ENCODE data around the gene EIF4ENIF1. TPM values are rescaled to one million over a fixed set of nuclear protein-coding genes. Genes with fewer than 3 reads are reported as not detected.
"Not testable (repeated sequence)": the region's sequence is repeated elsewhere in the genome, so short reads cannot be mapped to it uniquely, and the experiment has no call there.

The EIF4ENIF1 gene
- total RNA-seq, 2 donors from 2014 or later, result 24.2 to 26.4 TPM

DNA sequence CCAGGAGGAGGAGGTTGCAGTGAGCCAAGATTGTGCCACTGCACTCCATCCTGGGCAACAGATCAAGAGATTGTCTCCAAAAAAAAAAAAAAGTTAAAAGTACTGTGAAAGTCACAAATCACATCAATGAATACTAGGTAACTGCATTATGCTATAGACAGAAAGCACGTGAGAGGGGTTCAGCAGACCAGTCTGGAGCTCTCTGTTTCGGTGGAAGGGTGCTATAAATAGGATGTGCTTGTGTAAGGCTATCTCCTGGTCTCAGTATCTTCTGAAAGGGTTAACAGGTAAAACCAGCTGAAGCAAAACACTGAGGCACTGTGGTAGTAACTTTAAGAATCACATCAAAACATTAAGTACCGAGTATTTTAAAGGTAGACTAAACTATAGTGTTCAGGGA, 43.4 kb downstream of the EIF4ENIF1 start:
- H3K36me3 Mint-ChIP-seq (ENCODE audit: low read depth), result peaks cover 3% of the 10 kb centered on the region
- no peak overlapping the region for H3K27ac Mint-ChIP-seq
- no peaks in the 10 kb centered on the region for H3K27me3 Mint-ChIP-seq
- DNase-seq, result no peak
- H3K9me3 ChIP-seq (ENCODE audit: control insufficient read depth, low read length, poor library complexity, severe bottlenecking), result no peaks in the 10 kb centered on the region
- ATAC-seq, result no peak
- peaks cover 2% of the 10 kb centered on the region for H3K4me1 Mint-ChIP-seq
- no peak overlapping the region for H3K4me3 Mint-ChIP-seq

DNA sequence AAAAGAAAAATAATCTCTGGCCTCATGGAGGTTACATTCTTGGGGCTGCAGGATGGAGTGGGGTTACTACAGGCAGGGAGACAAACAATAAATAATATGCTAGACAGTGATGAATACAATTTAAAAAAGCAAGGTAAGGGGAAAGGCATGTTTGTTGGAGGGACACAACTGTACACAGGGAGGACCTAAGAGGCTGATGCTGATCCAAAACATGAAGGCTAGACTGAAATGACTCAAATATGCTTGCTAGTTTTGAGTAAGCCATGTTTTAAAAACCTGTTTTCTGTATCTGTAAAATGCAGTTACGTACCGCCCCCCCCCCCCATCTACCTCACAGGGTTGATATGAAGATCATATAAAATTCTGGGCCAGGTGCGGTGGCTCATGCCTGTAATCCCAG, 44.0 kb downstream of the EIF4ENIF1 start:
- no peaks in the 10 kb centered on the region for H3K9me3 ChIP-seq (ENCODE audit: control insufficient read depth, low read length, poor library complexity, severe bottlenecking)
- DNase-seq, result no peak
- H3K4me1 Mint-ChIP-seq, result peaks cover 2% of the 10 kb centered on the region
- H3K36me3 Mint-ChIP-seq (ENCODE audit: low read depth), result peaks cover 3% of the 10 kb centered on the region
- no peaks in the 10 kb centered on the region for H3K27me3 Mint-ChIP-seq
- no peak for ATAC-seq
- H3K27ac Mint-ChIP-seq, result no peak overlapping the region
- no peak overlapping the region for H3K4me3 Mint-ChIP-seq

DNA sequence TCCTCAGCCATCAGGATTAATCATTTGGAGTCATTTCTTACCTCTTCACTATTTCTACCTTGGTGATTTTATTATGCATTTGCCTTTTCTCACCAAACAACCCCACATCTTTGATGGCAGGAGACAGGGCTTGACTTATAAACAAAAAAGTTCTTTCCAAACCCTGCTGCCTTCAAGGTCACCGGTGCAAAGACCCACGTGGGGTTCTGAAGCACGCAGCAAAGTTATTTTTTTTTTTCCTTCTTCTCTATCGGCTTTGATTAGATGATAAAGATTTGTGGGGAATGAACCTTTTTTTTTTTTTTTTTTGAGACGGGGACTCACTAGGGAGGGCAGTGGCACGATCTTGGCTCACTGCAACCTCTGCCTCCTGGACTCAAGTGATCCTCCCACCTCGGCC, 46.1 kb downstream of the EIF4ENIF1 start:
- H3K27ac Mint-ChIP-seq, result no peak overlapping the region
- H3K36me3 Mint-ChIP-seq (ENCODE audit: low read depth), result peaks cover 3% of the 10 kb centered on the region
- peaks cover 2% of the 10 kb centered on the region for H3K4me1 Mint-ChIP-seq

DNA sequence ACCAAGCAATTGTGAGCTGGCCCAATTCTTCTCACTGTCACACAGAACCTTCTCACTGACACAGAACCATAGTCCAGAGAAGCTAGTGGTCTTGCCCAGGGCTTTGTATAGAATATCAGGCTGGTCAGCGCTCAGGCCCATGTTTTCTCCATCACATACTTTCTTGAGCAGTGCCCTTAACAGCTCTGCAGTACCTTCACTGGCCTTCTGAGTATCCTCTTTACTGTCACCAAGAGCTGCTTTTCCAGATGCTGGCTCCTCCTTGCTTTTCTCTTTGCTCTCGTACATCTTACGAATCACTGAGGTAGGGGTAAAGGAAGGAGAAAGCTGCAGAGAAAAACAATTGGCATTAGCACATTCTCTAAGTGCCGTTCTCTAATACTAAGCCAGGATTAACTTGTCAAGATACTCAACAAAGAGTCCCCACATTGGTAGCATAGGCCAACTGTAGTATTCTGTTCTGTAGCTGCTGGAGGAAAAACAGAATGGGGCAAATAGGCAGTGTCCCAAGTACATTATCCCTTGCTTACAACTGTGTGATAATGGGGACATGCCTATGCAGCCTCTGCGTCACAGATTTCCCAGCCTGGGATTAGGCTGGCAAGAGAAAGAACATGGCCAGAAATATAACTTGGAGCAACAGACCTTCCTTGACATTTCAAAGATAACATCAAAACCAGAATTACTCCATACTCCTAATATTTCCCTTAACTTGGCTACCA, 46.7 kb downstream of the EIF4ENIF1 start:
- Mint-ChIP-seq H3K36me3 (ENCODE audit: low read depth) (peaks cover 3% of the 10 kb centered on the region), H3K27me3 (no peaks in the 10 kb centered on the region), H3K4me3 (no peak overlapping the region), H3K4me1 (peaks cover 2% of the 10 kb centered on the region), H3K27ac (no peak overlapping the region)
- no peaks in the 10 kb centered on the region for H3K9me3 ChIP-seq (ENCODE audit: control insufficient read depth, low read length, poor library complexity, severe bottlenecking)
- no peak for DNase-seq
- ATAC-seq, result no peak

More for the DNA sequence above, 46.1 kb downstream of the EIF4ENIF1 start:
- Mint-ChIP-seq H3K4me3 (no peak overlapping the region), H3K27me3 (no peaks in the 10 kb centered on the region)
- ATAC-seq (no peak), DNase-seq (no peak)
- no peaks in the 10 kb centered on the region for H3K9me3 ChIP-seq (ENCODE audit: control insufficient read depth, low read length, poor library complexity, severe bottlenecking)

DNA sequence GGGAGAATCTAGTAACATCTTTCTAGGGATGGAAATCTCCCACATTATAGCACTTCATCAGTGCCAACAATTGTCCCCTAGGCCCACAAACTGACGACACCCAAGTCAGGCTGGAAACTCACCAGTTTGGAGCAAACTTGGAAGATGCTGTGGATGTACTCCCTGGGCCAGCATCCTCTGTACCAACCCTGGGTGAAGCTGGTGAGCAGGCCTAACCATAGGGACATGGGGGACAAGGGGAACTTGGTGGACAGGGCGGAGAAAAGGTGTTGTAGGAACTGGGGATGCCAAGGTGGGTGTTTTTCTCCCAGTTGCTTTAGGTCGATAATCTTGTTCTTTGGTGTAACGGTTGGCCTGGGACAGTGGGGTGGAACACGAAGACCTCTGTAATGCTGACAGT, 48.0 kb downstream of the EIF4ENIF1 start:
- H3K36me3 Mint-ChIP-seq (ENCODE audit: low read depth), result peaks cover 7% of the 10 kb centered on the region
- H3K4me3 Mint-ChIP-seq, result no peak overlapping the region

DNA sequence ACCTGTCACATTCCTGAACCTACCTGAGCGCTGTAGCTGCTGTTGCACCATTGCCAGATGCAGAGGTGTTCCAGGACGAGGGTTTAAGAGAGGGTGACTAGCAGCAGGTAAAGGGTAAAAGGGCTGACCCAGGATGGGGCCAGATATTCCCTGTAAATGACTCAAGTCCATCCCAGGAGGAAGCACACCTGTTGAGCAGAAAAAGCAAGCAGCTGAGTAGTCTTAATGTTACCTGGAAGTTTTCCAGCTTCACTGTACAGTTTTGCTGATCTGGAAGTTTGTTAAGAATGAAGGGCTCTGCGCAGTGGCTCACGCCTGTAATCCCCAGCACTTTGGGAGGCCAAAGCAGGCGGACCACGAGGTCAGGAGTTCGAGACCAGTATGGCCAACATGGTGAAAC, 49.0 kb downstream of the EIF4ENIF1 start:
- Mint-ChIP-seq H3K4me3 (no peak overlapping the region), H3K27me3 (no peaks in the 10 kb centered on the region), H3K4me1 (peaks cover 5% of the 10 kb centered on the region), H3K27ac (no peak overlapping the region), H3K36me3 (ENCODE audit: low read depth) (peaks cover 7% of the 10 kb centered on the region)
- DNase-seq (no peak), ATAC-seq (no peak)
- no peaks in the 10 kb centered on the region for H3K9me3 ChIP-seq (ENCODE audit: control insufficient read depth, low read length, poor library complexity, severe bottlenecking)

More for the DNA sequence above, 48.0 kb downstream of the EIF4ENIF1 start:
- no peaks in the 10 kb centered on the region for H3K27me3 Mint-ChIP-seq
- H3K27ac Mint-ChIP-seq, result peak overlapping the region; percentile 29
- ATAC-seq, result no peak
- H3K9me3 ChIP-seq (ENCODE audit: control insufficient read depth, low read length, poor library complexity, severe bottlenecking), result no peaks in the 10 kb centered on the region
- no peak for DNase-seq
- peaks cover 5% of the 10 kb centered on the region for H3K4me1 Mint-ChIP-seq

- peaks cover 11% of the 10 kb centered on the region for H3K36me3 Mint-ChIP-seq (ENCODE audit: low read depth)
- H3K9me3 ChIP-seq (ENCODE audit: control insufficient read depth, low read length, poor library complexity, severe bottlenecking), result no peaks in the 10 kb centered on the region
- H3K4me1 Mint-ChIP-seq, result peaks cover 7% of the 10 kb centered on the region
Observed at GRCh38 chr22:31439808-31440207, 49.8 kb downstream of the EIF4ENIF1 start.

DNA sequence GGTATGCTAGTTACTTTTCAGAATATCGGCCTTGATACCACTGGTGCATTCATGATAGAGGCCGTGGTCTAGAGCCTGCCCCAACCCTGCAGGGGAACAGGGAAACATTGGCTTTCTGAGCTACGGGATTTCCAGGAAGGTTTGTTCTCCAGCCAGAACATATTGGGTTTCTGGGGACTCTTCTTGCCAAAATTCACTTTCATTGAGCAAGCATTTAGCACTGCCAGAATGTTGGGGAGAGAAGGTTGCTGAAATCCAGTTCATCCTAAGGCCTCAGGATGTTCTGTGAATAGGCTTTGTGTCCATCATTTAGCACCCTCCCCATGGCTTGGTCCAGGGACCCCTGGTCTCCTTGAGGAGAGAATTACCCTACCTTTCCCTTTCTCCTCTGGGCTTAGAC, 53.5 kb downstream of the EIF4ENIF1 start:
- H3K36me3 Mint-ChIP-seq (ENCODE audit: low read depth), result peaks cover 13% of the 10 kb centered on the region
- no peak overlapping the region for H3K4me3 Mint-ChIP-seq
- ATAC-seq (no peak), DNase-seq (no peak)
- H3K9me3 ChIP-seq (ENCODE audit: control insufficient read depth, low read length, poor library complexity, severe bottlenecking), result no peaks in the 10 kb centered on the region
- no peak overlapping the region for H3K27ac Mint-ChIP-seq
- H3K4me1 Mint-ChIP-seq, result peaks cover 5% of the 10 kb centered on the region
- no peaks in the 10 kb centered on the region for H3K27me3 Mint-ChIP-seq

More at GRCh38 chr22:31439808-31440207, 49.8 kb downstream of the EIF4ENIF1 start:
- ATAC-seq, result no peak
- DNase-seq, result no peak
- peak overlapping the region; percentile 54 for H3K27ac Mint-ChIP-seq
- no peak overlapping the region for H3K4me3 Mint-ChIP-seq
- no peaks in the 10 kb centered on the region for H3K27me3 Mint-ChIP-seq

GRCh38 chr22:31431950-31432349, 57.7 kb downstream of the EIF4ENIF1 start:
- Mint-ChIP-seq H3K27ac (no peak overlapping the region), H3K4me3 (no peak overlapping the region), H3K4me1 (peaks cover 2% of the 10 kb centered on the region), H3K36me3 (ENCODE audit: low read depth) (peaks cover 8% of the 10 kb centered on the region), H3K27me3 (no peaks in the 10 kb centered on the region)
- H3K9me3 ChIP-seq (ENCODE audit: control insufficient read depth, low read length, poor library complexity, severe bottlenecking), result no peaks in the 10 kb centered on the region
- no peak for ATAC-seq
- DNase-seq, result no peak

- Mint-ChIP-seq H3K4me1 (peaks cover 7% of the 10 kb centered on the region), H3K4me3 (no peak overlapping the region), H3K36me3 (ENCODE audit: low read depth) (peaks cover 6% of the 10 kb centered on the region), H3K27me3 (no peaks in the 10 kb centered on the region), H3K27ac (no peak overlapping the region)
- H3K9me3 ChIP-seq (ENCODE audit: control insufficient read depth, low read length, poor library complexity, severe bottlenecking), result no peaks in the 10 kb centered on the region
- no peak for DNase-seq
- ATAC-seq, result no peak
Observed at GRCh38 chr22:31425331-31426050, 64.2 kb downstream of the EIF4ENIF1 start.

DNA sequence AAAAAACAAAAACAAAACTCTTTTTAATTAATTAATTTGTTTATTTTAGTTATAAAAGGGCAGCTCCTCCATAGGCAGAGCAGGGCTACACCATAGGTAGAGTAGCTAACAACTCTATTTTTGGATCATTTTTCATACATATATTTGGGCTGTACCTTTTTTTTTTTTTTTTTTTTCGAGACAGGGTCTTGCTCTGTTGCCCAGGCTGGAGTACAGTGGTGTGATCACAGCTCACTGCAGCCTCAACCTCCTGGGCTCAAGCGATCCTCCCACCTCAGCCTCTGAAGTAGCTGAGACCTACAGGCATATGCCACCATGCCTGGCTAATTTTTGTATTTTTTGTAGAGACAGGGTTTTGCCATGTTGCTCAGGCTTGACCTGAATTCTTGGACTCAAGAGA, 87.3 kb downstream of the EIF4ENIF1 start:
- not testable (repeated sequence) for H3K27ac Mint-ChIP-seq; H3K27me3 Mint-ChIP-seq; H3K9me3 ChIP-seq (ENCODE audit: control insufficient read depth, low read length, poor library complexity, severe bottlenecking); DNase-seq; ATAC-seq; H3K36me3 Mint-ChIP-seq (ENCODE audit: low read depth); H3K4me3 Mint-ChIP-seq
- peaks cover 17% of the 10 kb centered on the region for H3K4me1 Mint-ChIP-seq

DNA sequence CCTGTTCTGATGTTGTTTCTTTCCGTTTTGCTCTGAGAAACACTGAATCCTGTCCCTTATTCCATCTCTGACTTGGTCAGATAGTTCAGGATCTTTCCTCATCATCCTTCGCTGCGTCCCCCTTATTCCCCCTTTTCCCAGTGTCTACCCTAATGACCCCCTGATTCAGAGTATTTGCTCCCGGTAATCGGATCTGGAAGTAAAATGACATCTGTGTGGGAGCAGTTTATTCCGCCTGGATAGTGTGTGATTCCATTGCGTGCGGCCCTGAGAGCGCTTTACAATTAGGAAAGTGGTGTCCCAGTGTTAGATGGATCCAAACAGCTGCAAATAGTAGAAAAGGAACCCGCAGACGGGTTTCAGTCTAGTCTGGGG, 89.6 kb downstream of the EIF4ENIF1 start:
- Mint-ChIP-seq H3K36me3 (ENCODE audit: low read depth) (peaks cover 4% of the 10 kb centered on the region), H3K4me3 (peak overlapping the region; percentile 96), H3K27me3 (no peaks in the 10 kb centered on the region), H3K4me1 (peaks cover 14% of the 10 kb centered on the region), H3K27ac (peak overlapping the region; percentile 97)
- H3K9me3 ChIP-seq (ENCODE audit: control insufficient read depth, low read length, poor library complexity, severe bottlenecking), result no peaks in the 10 kb centered on the region
- ATAC-seq (no peak), DNase-seq (no peak)

DNA sequence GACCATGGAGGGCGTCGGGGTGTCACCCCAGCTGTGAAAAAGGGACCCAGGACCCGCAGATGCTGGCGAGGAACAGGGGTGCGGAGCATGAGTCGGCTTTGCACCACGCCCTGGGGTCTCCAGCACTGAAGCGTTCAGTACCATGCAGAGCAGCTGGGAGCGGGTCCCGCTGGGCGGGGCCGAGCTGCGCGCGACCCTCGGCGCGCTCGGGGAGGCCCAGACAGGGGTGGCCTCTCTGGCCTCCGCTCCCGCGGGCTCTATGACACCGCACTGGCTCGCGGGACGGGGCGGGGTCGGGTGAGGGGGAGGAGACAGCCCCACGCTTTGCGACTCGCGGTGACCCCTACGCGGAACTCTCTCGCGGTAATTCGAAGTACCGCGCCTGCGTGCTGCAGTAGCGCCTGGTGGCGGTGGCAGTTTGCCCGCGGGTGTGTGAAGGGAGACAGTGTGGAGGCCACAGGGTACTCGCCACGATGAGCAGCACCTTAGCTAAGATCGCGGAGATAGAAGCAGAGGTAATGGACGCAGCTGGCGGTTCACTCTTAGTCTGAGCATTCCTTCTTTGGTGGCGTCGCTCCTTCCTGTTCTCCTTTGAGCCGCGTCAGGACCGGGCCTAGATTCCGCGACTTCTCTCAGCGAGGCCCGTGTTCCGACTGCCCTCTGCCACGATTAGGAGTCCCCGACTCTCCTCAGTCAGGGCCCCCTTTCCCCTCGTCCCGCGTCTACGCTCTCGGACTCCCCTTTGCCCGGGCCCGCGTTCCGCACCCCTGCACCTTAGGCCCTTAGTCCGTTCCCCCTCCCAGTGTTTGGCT, 90.2 kb downstream of the EIF4ENIF1 start, which contains the start of gene DRG1:
Gene DRG1 (plus strand): TSS at position 394 of the 812 bp plus-strand sequence. CDS start 80 bp downstream, at position 474.
- DNase-seq, result peak; percentile 93 to 95 (median 94)
- H3K4me1 Mint-ChIP-seq, result peaks cover 14% of the 10 kb centered on the region
- H3K27me3 Mint-ChIP-seq, result no peaks in the 10 kb centered on the region
- H3K36me3 Mint-ChIP-seq (ENCODE audit: low read depth), result peaks cover 6% of the 10 kb centered on the region
- no peaks in the 10 kb centered on the region for H3K9me3 ChIP-seq (ENCODE audit: control insufficient read depth, low read length, poor library complexity, severe bottlenecking)
- H3K27ac Mint-ChIP-seq, result peak within 1 kb of the TSS; percentile 97
- peak within 1 kb of the TSS; percentile 96 for H3K4me3 Mint-ChIP-seq
- ATAC-seq, result peak; percentile 98
